Left lung (tissue), 10 donors: ENCODE data around the gene ADAMTS17. TPM values are rescaled to one million over a fixed set of nuclear protein-coding genes. Genes with fewer than 3 reads are reported as not detected.

Source experiments
- ATAC-seq: fragments of 200-7000 bp; cut with Tn5 transposase; one replicate; pipeline ENCODE4 v1.9.1; 2020; ENCODE audit warnings: moderate library complexity
- DNase-seq, 4 donors: peaks; one replicate each; pipeline ENCODE4 v3.0.0-alpha.2; 2013 to 2020
- H3K27ac ChIP-seq, 2 donors: fragments of 200-600 bp; sonication (generic) in 1 of 2; one replicate each; pipeline versions ENCODE4 v1.5.0 to v1.8.0; 2020 to 2021
- H3K27me3 ChIP-seq, 2 donors: fragments of 200-600 bp; sonication (generic) in 1 of 2; one replicate each; pipeline versions ENCODE4 v1.5.0 to v1.8.0; 2020 to 2021
- H3K36me3 ChIP-seq, 2 donors: fragments of 200-600 bp; sonication (generic) in 1 of 2; one replicate each; pipeline versions ENCODE4 v1.5.0 to v1.8.0; 2020 to 2021
- H3K4me1 ChIP-seq, 2 donors: fragments of 200-600 bp; one replicate each; pipeline ENCODE4 v1.8.0; 2021
- H3K4me3 ChIP-seq, 2 donors: fragments of 200-600 bp; sonication (generic) in 1 of 2; one replicate each; pipeline versions ENCODE4 v1.5.0 to v1.8.0; 2020 to 2021; ENCODE audit warnings: mild to moderate bottlenecking in 1 of 2
- H3K9me3 ChIP-seq, 2 donors: fragments of 200-600 bp; sonication (generic) in 1 of 2; one replicate each; pipeline versions ENCODE4 v1.5.0 to v1.8.0; 2020 to 2021
- intact Hi-C, 2 donors: fragments of 100-400 bp; cut with DNase I; formaldehyde crosslinking; loops; one replicate each; pipeline versions ENCODE4 v1.11.2 to v1.14.2; 2022
- polyA plus RNA-seq, 6 donors: library from polyadenylated mRNA; unstranded; fragments of 120-200 nt; gene quantifications; one replicate each; pipeline ENCODE4 v1.2.1, GENCODE V29; 2013; ENCODE audit not compliant: insufficient read length in 6 of 6
- total RNA-seq, 2 donors: library from RNA; stranded (reverse); fragmentation: NEBNext Ultra II Directional; extraction: Animal tissue kit (Norgen Biotek cat#: 25700); gene quantifications; one replicate each; pipeline ENCODE4 v1.2.1, GENCODE V29; 2021
- TF ChIP-seq, protein P1 (sequence below), 2 donors: fragments of 200-600 bp; sonication (generic) in 1 of 2; IDR thresholded peaks; one replicate each; pipeline versions ENCODE4 v1.5.0 to v1.8.0; 2021; ENCODE audit warnings: antibody characterized with exemption in 2 of 2
- donor health status: DM: no; HTN: yes; CAD: no.
- donor health status: DM: no; HTN: no; CAD: no.

ADAMTS17 gene
- total and polyA plus RNA-seq, 8 donors, result 2.0 to 3.9 (median 3.4) TPM

DNA sequence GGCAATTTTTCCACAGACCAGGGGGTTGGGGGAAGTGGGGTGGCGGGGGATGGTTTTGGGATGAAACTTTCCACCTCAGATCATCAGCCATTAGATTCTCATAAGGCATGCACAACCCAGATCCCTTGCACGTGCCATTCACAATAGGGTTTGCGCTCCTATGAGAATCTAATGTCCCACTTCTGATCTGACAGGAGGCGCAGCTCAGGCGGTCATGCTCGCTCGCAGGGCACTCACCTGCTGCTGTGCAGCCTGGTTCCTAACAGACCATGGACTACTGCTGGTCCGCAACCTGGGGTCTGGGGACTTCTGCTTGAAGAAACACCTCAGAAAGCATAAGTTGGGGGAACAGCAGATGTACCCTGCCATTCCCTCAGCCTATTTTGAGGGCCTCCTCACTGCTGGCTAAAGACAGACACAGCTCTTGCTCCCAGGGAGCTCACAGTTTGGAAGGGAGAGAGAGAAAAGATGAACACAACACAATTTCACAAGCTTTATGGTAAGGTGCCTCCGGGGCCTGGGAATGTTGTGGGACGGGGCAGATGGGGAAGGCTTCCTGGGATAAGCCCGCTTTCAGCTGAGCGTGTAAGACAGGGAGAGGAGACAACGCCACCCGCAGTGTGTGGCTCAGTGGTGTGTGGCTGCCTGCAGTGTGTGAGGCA, 285.2 kb downstream of the ADAMTS17 start:
- H3K27ac ChIP-seq, result no peak overlapping the region
- H3K36me3 ChIP-seq, result no peaks in the 10 kb centered on the region
- ATAC-seq (no peak), DNase-seq (no peak)
- H3K27me3 ChIP-seq, result no peaks in the 10 kb centered on the region
- no peaks in the 10 kb centered on the region for H3K4me1 ChIP-seq
- TF ChIP-seq, protein P1, sequence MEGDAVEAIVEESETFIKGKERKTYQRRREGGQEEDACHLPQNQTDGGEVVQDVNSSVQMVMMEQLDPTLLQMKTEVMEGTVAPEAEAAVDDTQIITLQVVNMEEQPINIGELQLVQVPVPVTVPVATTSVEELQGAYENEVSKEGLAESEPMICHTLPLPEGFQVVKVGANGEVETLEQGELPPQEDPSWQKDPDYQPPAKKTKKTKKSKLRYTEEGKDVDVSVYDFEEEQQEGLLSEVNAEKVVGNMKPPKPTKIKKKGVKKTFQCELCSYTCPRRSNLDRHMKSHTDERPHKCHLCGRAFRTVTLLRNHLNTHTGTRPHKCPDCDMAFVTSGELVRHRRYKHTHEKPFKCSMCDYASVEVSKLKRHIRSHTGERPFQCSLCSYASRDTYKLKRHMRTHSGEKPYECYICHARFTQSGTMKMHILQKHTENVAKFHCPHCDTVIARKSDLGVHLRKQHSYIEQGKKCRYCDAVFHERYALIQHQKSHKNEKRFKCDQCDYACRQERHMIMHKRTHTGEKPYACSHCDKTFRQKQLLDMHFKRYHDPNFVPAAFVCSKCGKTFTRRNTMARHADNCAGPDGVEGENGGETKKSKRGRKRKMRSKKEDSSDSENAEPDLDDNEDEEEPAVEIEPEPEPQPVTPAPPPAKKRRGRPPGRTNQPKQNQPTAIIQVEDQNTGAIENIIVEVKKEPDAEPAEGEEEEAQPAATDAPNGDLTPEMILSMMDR (IDR thresholded peaks at IDR 0.05), result no peak
- H3K4me3 ChIP-seq, result no peak overlapping the region
- intact Hi-C loops, result no loop called here
- H3K9me3 ChIP-seq, result no peaks in the 10 kb centered on the region

GRCh38 chr15:100055821-100056220, 286.0 kb downstream of the ADAMTS17 start:
- no peak overlapping the region for H3K27ac ChIP-seq
- H3K27me3 ChIP-seq, result no peaks in the 10 kb centered on the region
- no peaks in the 10 kb centered on the region for H3K9me3 ChIP-seq
- H3K4me3 ChIP-seq, result no peak overlapping the region
- no peak for DNase-seq
- H3K36me3 ChIP-seq, result no peaks in the 10 kb centered on the region
- no peak for ATAC-seq
- TF ChIP-seq, protein P1 (IDR thresholded peaks at IDR 0.05), result no peak
- intact Hi-C loops, result no loop called here
- H3K4me1 ChIP-seq, result no peaks in the 10 kb centered on the region

GRCh38 chr15:100054539-100054938, 287.2 kb downstream of the ADAMTS17 start:
- ATAC-seq (no peak), DNase-seq (no peak)
- Histone ChIP-seq H3K27ac (no peak overlapping the region), H3K27me3 (no peaks in the 10 kb centered on the region), H3K9me3 (no peaks in the 10 kb centered on the region), H3K36me3 (no peaks in the 10 kb centered on the region), H3K4me1 (no peaks in the 10 kb centered on the region), H3K4me3 (no peak overlapping the region)
- intact Hi-C loops, result no loop called here
- TF ChIP-seq, protein P1 (IDR thresholded peaks at IDR 0.05), result no peak

DNA sequence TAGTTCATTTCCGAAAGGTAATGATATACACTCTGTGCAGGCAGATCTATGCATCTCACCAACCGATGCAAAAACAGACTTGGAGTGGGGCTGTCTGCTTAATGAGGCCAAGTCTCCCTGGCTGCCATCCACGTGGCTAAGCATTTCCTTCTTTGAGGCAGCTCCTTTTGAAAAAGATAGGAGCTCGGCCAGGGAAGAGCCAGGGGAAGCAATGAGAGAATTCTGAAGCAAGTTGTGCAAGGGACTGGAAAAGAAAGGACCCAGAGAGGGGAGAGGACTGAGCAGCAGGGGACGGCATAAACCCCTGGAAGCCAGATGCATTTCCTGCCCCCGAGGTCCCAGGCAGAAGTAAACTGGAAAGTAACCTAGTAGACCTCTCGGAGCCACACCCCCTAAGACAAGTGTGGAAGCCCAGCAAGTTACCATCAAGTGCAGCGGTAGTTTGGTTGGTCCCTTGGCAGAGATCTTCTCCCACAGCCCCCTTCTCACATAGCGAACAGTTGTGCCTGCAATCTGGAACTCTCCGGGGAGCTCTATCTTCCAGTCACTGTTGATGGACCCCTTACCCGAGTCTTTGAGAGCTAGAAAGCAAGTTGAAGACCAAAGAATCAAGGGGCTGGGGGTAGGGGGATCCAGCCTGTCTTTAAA, 288.2 kb downstream of the ADAMTS17 start:
- Histone ChIP-seq H3K4me3 (no peak overlapping the region), H3K36me3 (no peaks in the 10 kb centered on the region), H3K27ac (no peak overlapping the region), H3K4me1 (no peaks in the 10 kb centered on the region), H3K27me3 (no peaks in the 10 kb centered on the region), H3K9me3 (no peaks in the 10 kb centered on the region)
- intact Hi-C loops, result no loop called here
- DNase-seq (peak in 1 of 4 donors; percentile 39), ATAC-seq (no peak)
- TF ChIP-seq, protein P1 (IDR thresholded peaks at IDR 0.05), result no peak

DNA sequence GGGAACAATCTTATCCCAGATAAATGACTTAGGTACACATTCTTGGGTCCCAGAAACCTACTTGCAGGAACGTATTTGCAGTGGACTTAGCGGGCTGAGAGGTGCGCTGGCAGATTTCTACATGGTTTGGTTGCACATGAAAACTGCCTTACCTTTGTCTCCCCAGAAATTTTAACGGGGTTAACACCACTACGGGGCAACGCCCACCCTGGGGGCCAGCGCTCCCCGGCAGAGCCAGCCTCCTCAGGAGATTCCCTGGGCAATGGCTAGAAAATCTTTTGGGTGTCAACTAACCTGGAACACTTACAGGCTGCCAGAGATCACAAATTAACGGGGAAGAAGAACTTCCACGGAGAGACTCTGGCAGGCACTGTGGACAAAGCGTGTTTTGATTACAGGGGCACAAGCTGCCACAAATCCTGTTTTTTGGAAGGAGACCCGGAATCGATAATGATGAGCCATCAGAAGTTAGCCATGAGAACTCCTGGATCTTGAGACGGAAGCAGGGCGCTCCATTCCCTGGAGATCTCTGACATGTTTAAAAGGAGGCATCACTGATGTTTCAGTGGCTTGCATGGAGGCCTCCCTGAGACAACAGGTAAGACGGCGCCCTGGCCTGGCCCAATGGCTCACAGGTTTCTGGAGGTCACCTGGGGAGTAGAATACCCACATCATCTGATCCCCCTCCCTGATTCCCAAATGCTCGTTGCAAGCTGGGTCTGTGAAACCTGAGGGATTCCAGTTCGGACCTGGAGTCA, 288.9 kb downstream of the ADAMTS17 start:
- Histone ChIP-seq H3K36me3 (no peaks in the 10 kb centered on the region), H3K4me1 (no peaks in the 10 kb centered on the region), H3K9me3 (peaks cover 0 to under 1% of the 10 kb centered on the region in 2 donors), H3K27ac (no peak overlapping the region), H3K27me3 (no peaks in the 10 kb centered on the region), H3K4me3 (no peak overlapping the region)
- DNase-seq, result no peak
- no peak for ATAC-seq
- TF ChIP-seq, protein P1 (IDR thresholded peaks at IDR 0.05), result no peak
- intact Hi-C loops, result no loop called here
